ENCODE results near the gene PSMB5. TPM values are rescaled to one million over a fixed set of nuclear protein-coding genes. Genes with fewer than 3 reads are reported as not detected.
A peak's percentile ranks its signal among the peaks of the same experiment; 100 is the strongest.

Gene PSMB5
- total RNA-seq, 4 donors from 2014 or later = 90.2 to 154 (median 113) TPM

- WGBS, 2 donors = 1 to 2% methylated on average over 30 to 68 of the region's 76 CpGs
- Histone ChIP-seq H3K27ac (peak overlapping the region; percentile 76 to 94 (median 86)), H3K27me3 (no peaks in the 10 kb centered on the region), H3K4me3 (peak overlapping the region; percentile 66 to 86 (median 80)), H3K9me3 (no peaks in the 10 kb centered on the region), H3K36me3 (peaks cover 0 to under 1% (median 0%) of the 10 kb centered on the region in 3 donors), H3K4me1 (peaks cover 0 to 68% (median 17%) of the 10 kb centered on the region in 4 donors)
- TF ChIP-seq EP300 (IDR thresholded peaks at IDR 0.05) = no peak
- TF ChIP-seq POLR2A (IDR thresholded peaks at IDR 0.05) = no peak
- TF ChIP-seq, protein P1, sequence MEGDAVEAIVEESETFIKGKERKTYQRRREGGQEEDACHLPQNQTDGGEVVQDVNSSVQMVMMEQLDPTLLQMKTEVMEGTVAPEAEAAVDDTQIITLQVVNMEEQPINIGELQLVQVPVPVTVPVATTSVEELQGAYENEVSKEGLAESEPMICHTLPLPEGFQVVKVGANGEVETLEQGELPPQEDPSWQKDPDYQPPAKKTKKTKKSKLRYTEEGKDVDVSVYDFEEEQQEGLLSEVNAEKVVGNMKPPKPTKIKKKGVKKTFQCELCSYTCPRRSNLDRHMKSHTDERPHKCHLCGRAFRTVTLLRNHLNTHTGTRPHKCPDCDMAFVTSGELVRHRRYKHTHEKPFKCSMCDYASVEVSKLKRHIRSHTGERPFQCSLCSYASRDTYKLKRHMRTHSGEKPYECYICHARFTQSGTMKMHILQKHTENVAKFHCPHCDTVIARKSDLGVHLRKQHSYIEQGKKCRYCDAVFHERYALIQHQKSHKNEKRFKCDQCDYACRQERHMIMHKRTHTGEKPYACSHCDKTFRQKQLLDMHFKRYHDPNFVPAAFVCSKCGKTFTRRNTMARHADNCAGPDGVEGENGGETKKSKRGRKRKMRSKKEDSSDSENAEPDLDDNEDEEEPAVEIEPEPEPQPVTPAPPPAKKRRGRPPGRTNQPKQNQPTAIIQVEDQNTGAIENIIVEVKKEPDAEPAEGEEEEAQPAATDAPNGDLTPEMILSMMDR (IDR thresholded peaks at IDR 0.05) = no peak
- DNase-seq (ENCODE audit: low spot score in 2 of 2) = no peak
These were observed 53.4 kb downstream of the PSMB5 start for GRCh38 chr14:22981090-22981875.

DNA sequence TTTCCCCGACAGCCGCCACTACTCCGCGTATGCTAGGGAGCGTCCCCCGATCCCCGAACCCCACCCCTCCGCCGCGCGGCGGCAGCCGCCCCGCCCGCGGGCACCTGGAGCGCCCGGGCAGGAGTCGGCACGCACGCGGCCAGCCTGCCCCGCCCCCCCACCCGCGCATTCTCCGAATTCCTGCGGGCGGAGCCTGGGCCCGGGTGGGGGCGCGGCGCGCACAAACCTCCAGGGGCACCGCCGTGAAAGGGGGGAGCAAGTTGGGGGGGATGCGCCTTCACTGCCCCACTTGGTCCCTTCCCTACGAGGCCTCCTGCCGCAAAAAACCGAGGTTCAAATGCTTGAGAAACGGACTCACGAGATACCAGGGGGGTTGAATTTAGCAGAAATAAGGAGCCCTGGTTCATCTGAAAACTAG is 54.0 kb downstream of the PSMB5 start:
- H3K4me1 ChIP-seq = peaks cover 0 to 71% (median 17%) of the 10 kb centered on the region in 4 donors

GRCh38 chr14:22979748-22980392 is 54.8 kb downstream of the PSMB5 start:
- H3K36me3 ChIP-seq = peaks cover 0 to 6% (median 0%) of the 10 kb centered on the region in 3 donors
- no peaks in the 10 kb centered on the region for H3K27me3 ChIP-seq
- H3K27ac ChIP-seq = peak overlapping the region; percentile 76 to 94 (median 86)
- WGBS, 2 donors = 45 to 49% methylated on average over 8 of the region's 8 CpGs
- H3K9me3 ChIP-seq = no peaks in the 10 kb centered on the region
- no peak for DNase-seq (ENCODE audit: low spot score in 2 of 2)
- TF ChIP-seq EP300 (IDR thresholded peaks at IDR 0.05) = no peak
- TF ChIP-seq, protein P1 (IDR thresholded peaks at IDR 0.05) = no peak
- TF ChIP-seq POLR2A (IDR thresholded peaks at IDR 0.05) = no peak
- H3K4me3 ChIP-seq = peak overlapping the region in 3 of 4 donors; percentile 66 to 86 (median 86)
- H3K4me1 ChIP-seq = peaks cover 0 to 74% (median 17%) of the 10 kb centered on the region in 4 donors

More for the DNA sequence above, 54.0 kb downstream of the PSMB5 start:
- TF ChIP-seq, protein P1 (IDR thresholded peaks at IDR 0.05) = no peak
- TF ChIP-seq POLR2A (IDR thresholded peaks at IDR 0.05) = no peak
- TF ChIP-seq EP300 (IDR thresholded peaks at IDR 0.05) = no peak
- Histone ChIP-seq H3K27me3 (no peaks in the 10 kb centered on the region), H3K36me3 (peaks cover 0 to 4% (median 0%) of the 10 kb centered on the region in 3 donors), H3K4me3 (peak overlapping the region; percentile 66 to 86 (median 80)), H3K27ac (peak overlapping the region; percentile 76 to 94 (median 86)), H3K9me3 (no peaks in the 10 kb centered on the region)
- WGBS, 2 donors = 0% methylated on average over 8 to 13 of the region's 41 CpGs
- no peak for DNase-seq (ENCODE audit: low spot score in 2 of 2)

DNA sequence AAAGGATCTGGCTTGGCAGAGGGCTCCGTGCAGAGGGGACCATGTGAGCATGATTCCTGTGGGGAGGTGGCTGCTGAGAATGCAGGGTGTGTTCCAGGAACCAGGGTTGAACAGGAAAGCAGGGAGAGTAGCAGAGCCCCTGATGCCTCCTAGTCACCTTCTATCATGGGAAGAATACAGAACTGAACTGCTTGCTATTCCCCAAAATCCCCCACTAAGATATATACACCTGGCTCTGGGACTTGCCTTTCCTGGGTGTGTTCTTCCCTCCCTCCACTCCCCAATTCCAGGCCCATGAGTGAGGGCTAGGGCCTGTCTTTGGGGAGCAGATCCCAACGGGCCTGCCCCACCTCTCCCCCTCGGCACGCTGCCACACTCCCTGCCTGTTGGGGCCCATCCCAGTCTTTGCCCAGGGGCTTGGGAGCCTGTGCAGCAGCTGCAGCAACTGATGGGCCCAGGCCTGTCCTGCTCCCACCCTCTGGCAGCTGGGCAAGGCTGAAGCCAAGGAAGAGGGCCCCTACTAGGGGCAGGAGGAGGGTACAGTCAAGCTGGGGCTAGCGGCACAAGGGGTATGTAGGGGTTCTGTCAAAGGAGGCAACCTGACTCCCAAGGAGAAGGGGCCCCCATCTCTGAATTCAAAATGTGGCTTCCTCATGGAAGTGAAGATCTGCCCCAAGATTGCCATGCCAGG is 55.6 kb downstream of the PSMB5 start:
- peak overlapping the region in 3 of 4 donors; percentile 34 to 94 (median 90) for H3K27ac ChIP-seq
- no peaks in the 10 kb centered on the region for H3K9me3 ChIP-seq
- no peaks in the 10 kb centered on the region for H3K27me3 ChIP-seq
- no peak overlapping the region for H3K4me3 ChIP-seq
- WGBS, 2 donors = 45 to 58% methylated on average over 5 of the region's 5 CpGs
- peaks cover 0 to 82% (median 17%) of the 10 kb centered on the region in 4 donors for H3K4me1 ChIP-seq
- peaks cover 0 to 13% (median 0%) of the 10 kb centered on the region in 3 donors for H3K36me3 ChIP-seq
- DNase-seq (ENCODE audit: low spot score in 2 of 2) = no peak
- no peak for TF ChIP-seq EP300 (IDR thresholded peaks at IDR 0.05)
- no peak for TF ChIP-seq POLR2A (IDR thresholded peaks at IDR 0.05)
- TF ChIP-seq, protein P1 (IDR thresholded peaks at IDR 0.05) = no peak
